HEK293 (cell line): Measurements from ENCODE around the gene ATP4A.

Source experiments
- CTCF ChIP-seq: fragments of 450-650 bp; formaldehyde crosslinking; IDR thresholded peaks from 2 replicates; pipeline ENCODE4 v1.5.1; 2016; ENCODE audit warnings: missing biosample characterization, missing genetic modification characterization
- KLF9 ChIP-seq: fragments of 450-650 bp; formaldehyde crosslinking; IDR thresholded peaks from 2 replicates; pipeline ENCODE4 v1.5.1; 2016; ENCODE audit warnings: missing biosample characterization, missing genetic modification characterization, low read depth
- MZF1 ChIP-seq: fragments of 450-650 bp; formaldehyde crosslinking; IDR thresholded peaks from 2 replicates; pipeline ENCODE4 v1.5.1; 2017; ENCODE audit warnings: missing biosample characterization, missing genetic modification characterization, borderline replicate concordance
- PBX3 ChIP-seq: sonication (generic); formaldehyde crosslinking; IDR thresholded peaks from 2 replicates; pipeline ENCODE4 v1.8.1; 2022; ENCODE audit warnings: mild to moderate bottlenecking, moderate library complexity, missing genetic modification reagents
- ZBTB8A ChIP-seq: fragments of 450-650 bp; formaldehyde crosslinking; IDR thresholded peaks from 2 replicates; pipeline ENCODE4 v1.5.1; 2016; ENCODE audit warnings: missing biosample characterization, missing genetic modification characterization
- ZNF138 ChIP-seq: fragments of 450-650 bp; formaldehyde crosslinking; IDR thresholded peaks from 2 replicates; pipeline ENCODE4 v1.5.1; 2016; ENCODE audit warnings: missing biosample characterization, missing genetic modification characterization, borderline replicate concordance
- ZNF473 ChIP-seq: fragments of 450-650 bp; formaldehyde crosslinking; IDR thresholded peaks from 2 replicates; pipeline ENCODE4 v1.5.1; 2017; ENCODE audit warnings: missing biosample characterization, missing genetic modification characterization
- ZNF629 ChIP-seq: fragments of 450-650 bp; formaldehyde crosslinking; IDR thresholded peaks from 2 replicates; pipeline ENCODE4 v1.5.1; 2017; ENCODE audit warnings: missing biosample characterization, missing genetic modification characterization
- ZNF654 ChIP-seq: fragments of 450-650 bp; formaldehyde crosslinking; IDR thresholded peaks from 2 replicates; pipeline ENCODE4 v1.5.1; 2016; ENCODE audit warnings: low read depth, missing biosample characterization, missing genetic modification characterization

- no peak for TF ChIP-seq CTCF (tag by site-specific recombination)
- no peak for TF ChIP-seq ZBTB8A
- TF ChIP-seq MZF1, result no peak
- 0 out of 2 replicates have a peak, but pooled peaks have one; percentile 51 for TF ChIP-seq ZNF473 (tag by site-specific recombination)
- TF ChIP-seq KLF9 (tag by site-specific recombination), result no peak
- TF ChIP-seq PBX3 (CRISPR knock-in tag), result no peak
- TF ChIP-seq ZNF654 (tag by site-specific recombination), result no peak
- TF ChIP-seq ZNF138, result no peak
- no peak for TF ChIP-seq ZNF629 (tag by site-specific recombination)
These were observed 61.8 kb downstream of the ATP4A start for GRCh38 chr19:35501684-35502083.
